ENCODE data around the gene MEIOSIN. TPM values are rescaled to one million over a fixed set of nuclear protein-coding genes. Genes with fewer than 3 reads are reported as not detected.

MEIOSIN gene
- total and polyA plus RNA-seq, 9 of the 15 experiments (the other 6 are each of a cell fraction or from before 2014, with no cell fraction given) = 0.06 to 2.0 (median 0.76) TPM

- no peak for TF ChIP-seq ZNF143 (CRISPR knock-in tag; IDR thresholded peaks at IDR 0.05)
- no peak for TF ChIP-seq SP1 (CRISPR knock-in tag; IDR thresholded peaks at IDR 0.05)
- TF ChIP-seq NFE2 (IDR thresholded peaks at IDR 0.05; ENCODE audit: low read depth) = 0 out of 2 replicates have a peak, but pooled peaks have one; percentile 33
- no peak for TF ChIP-seq POLR3A (IDR thresholded peaks at IDR 0.05; ENCODE audit: borderline replicate concordance, extremely low read depth, insufficient read depth, insufficient read length)
- no peak for TF ChIP-seq SRSF9 (IDR thresholded peaks at IDR 0.05; ENCODE audit: borderline replicate concordance, low read depth, low read length)
- 0 out of 2 replicates have a peak, but pooled peaks have one; percentile 20 for TF ChIP-seq HDAC2 (IDR thresholded peaks at IDR 0.05)
- peak; percentile 30 for TF ChIP-seq BRD9 (IDR thresholded peaks at IDR 0.05; ENCODE audit: low read depth, partially characterized antibody)
- TF ChIP-seq NR2F6 (CRISPR knock-in tag; IDR thresholded peaks at IDR 0.05) = no peak
- TF ChIP-seq THAP12 (CRISPR knock-in tag; IDR thresholded peaks at IDR 0.05) = no peak
- TF ChIP-seq ATF3 (IDR thresholded peaks at IDR 0.05) = peak; percentile 77
- TF ChIP-seq ATF3 (CRISPR knock-in tag; conservative IDR thresholded peaks at IDR 0.05) = no peak
- TF ChIP-seq ZNF589 (CRISPR knock-in tag; IDR thresholded peaks at IDR 0.05; ENCODE audit: low read depth) = no peak
- TF ChIP-seq ARID1B (IDR thresholded peaks at IDR 0.05) = no peak
- TF ChIP-seq ESRRA (IDR thresholded peaks at IDR 0.05; ENCODE audit: borderline replicate concordance, low read depth) = no peak
- TF ChIP-seq POLR2G (IDR thresholded peaks at IDR 0.05; ENCODE audit: low read depth, low read length) = no peak
Observed at GRCh38 chr19:45800070-45800553, 66.9 kb downstream of the MEIOSIN start (continued).
